Activated CD4-positive, CD25-positive, alpha-beta regulatory T cell (primary cell): Measurements from ENCODE around the gene ZNF618.

Source experiments
- DNase-seq, 4 experiments: peaks; one replicate each; lab custom pipeline; 2025; lab: John Stamatoyannopoulos, UW

ZNF618 gene

GRCh38 chr9:114001794-114002261, 125.7 kb downstream of the ZNF618 start:
- DNase-seq: no peak

GRCh38 chr9:114002271-114002985, 126.3 kb downstream of the ZNF618 start:
- DNase-seq: no peak

DNA sequence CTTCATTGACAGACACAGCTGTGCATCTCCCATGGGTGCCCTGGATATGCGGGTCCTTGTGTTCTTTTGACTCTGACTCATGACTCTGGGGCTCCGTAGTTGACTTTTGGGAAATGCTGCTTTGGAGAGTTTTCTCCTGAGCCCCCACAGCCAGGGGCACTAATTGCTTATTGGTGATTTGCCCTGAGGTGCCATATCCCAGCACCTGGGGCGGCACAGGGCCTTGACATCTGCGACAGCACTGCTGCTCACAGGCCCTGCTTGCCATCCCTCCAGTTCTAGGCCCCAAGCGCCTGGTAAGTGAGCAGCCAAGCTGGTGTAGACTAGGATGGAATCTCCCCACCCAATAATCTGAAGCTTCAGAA, 126.9 kb downstream of the ZNF618 start:
- DNase-seq: no peak

GRCh38 chr9:114003351-114003750, 127.2 kb downstream of the ZNF618 start:
- DNase-seq: no peak

DNA sequence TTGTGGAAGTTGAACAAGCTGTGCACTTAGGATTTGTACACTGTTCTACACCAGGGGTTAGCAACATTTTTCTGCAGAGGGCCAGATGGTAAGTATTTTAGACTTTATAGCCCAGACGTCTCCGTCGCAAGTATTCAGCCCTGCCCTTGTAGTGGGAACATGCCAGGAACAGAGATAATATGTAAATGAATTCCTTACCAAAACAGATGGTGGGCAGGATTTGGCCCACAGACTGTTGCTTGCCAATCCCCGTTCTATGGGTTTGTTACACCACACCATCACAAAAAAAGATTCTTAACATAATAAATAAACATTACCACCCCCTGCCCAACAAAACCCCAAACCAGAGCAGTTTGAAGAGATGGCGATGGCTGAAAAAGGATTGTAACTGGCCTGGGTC, 127.6 kb downstream of the ZNF618 start:
- no peak for DNase-seq

DNA sequence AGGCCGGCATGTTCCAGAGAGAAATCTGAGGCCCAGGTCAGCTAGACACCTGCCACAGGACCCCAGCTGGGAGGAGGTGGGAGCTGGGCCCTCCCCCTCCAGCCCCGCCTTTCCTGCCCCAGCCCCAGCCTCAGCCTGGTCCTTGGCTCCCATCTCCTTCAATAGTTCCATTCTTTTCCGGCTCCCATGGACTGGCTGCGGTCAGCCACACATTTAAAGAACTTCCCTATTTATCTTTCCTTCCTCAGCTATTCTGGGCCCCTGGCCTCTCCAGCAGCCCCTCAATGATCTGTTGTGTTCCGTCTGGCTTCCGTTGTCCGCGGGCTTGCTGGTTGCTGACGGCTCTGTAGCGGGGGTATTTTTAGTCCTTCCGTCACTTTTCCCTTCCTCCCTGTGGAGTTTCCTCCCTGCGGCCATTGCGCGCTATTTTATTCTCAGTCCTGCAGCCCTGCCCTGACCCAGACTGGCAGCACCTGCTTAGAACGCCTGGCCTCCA, 128.2 kb downstream of the ZNF618 start:
- no peak for DNase-seq

- no peak for DNase-seq
Observed at GRCh38 chr9:114005371-114006154, 129.5 kb downstream of the ZNF618 start.

GRCh38 chr9:114006155-114006550, 130.0 kb downstream of the ZNF618 start:
- no peak for DNase-seq

GRCh38 chr9:114006931-114007691, 131.0 kb downstream of the ZNF618 start:
- DNase-seq: no peak

DNA sequence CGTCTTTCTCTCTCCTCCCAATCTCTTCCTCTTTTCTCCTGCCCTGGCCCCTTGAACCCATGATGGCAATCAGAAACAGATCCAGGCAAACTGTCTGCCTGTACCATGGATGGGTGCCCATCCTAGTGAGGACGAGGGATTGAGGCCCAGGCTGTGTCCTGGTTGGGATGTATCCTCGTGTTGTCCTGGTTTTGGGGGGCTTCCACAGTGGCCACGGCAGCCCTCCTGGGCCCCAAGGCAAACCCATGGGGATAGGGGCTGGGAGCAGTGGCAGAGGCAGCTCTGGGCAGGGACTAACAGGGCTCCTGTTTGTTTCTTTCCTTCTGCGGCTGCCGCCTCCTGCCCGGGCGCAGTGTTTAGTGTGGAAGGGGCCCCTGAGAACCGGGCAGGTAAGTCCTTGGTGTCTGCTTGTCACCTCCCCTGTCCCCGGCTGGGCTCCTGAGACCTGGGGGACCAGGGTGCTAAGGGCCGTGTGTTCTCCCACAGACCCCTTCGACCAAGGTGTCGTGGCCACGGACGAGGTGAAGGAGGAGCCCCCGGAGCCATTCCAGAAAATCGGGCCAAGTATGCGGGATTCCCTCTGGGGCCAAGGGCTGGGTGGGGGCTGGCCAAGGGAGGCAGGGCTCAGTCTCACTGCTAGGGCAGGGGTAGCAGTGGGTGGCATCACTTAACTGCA, 132.0 kb downstream of the ZNF618 start:
- no peak for DNase-seq

DNA sequence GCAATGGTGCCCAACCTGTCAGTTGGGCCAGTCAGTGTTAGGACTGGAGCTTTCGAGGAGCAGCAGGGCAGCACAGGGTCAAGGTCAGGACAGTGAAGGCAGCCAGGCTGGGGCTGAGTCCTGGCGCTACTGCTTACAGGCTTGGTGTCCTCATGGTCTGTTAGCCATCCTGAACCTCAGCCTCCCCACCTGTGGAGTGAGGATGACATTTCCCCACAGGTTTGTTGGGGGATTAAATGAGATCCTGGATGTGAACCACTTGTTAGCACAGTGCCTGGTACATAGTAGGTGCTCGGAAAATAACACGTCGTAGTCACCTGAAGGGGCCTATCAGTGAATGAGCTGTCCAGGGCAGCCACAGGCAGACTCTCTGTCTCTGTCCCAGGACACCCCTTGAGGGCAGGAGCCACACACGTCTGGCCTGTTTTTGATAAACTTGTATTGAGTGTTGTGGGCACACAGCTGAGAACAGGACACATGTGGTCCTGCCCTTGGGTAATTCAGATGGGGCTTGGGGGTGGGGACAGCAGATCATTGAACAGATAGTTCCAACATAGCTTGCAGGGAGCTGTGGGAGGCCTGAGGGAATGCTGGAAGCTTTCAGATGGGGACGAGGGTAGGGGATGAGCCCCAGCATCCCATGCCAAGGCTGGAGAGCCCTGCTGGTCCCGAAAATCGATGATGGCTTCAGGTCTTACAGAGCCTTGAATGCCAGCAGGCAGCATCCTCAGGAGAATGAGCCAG, 132.7 kb downstream of the ZNF618 start:
- DNase-seq: no peak

DNA sequence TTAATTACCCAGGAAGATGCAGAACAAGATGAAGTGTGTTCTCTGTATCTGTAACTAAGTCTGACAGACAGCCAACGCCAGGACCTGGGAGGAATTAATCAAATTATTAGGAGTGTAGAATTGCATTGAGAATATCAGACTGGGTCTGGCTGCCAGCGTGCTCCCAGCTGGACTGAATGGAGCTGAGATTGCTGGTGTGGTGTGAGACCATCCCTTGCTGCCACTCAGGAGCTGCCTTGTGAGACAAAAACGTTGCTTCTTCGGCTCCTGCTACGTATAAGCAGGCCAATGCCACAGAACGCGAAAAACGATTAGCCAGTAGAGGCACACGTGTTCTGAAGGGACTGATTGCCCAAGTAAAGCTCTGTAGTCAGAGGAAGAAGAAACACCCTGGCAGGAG, 135.2 kb downstream of the ZNF618 start:
- no peak for DNase-seq

DNA sequence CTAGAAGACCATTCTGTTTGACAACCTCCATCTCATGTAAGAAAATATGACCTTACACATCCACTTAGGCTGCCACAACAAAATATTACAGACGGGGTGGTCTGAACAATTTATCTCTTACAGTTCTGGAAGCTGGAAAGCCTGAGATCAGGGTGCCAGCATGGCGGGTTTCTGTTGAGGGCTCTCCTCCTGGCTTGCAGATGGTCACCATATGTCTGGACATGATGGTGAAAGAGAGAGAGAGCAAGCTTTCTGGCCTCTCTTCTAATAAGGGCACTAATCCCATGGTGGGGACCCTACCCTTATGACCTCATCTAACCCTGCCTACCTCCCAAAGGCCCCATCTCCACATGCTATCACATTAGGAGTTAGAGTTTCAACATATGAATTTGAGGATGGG, 136.0 kb downstream of the ZNF618 start:
- no peak for DNase-seq

DNA sequence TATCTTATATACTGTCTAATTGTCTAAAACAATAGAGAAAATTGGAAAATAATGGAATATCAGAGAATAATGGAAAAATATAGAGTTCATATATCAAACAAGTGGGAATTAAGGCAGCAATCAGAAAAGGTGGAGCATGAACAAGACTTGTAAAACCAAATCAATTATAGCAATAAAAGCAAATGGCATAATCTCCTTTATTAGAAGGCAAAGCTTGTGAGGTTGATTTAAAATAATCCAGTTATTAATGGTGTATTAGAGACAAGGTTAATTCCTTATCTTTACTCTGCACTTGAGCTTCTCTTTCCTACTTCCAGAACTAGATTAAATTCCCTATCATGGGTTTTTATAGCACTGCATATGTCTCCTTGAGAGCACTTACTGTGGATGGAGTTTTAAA, 137.9 kb downstream of the ZNF618 start:
- DNase-seq: no peak

GRCh38 chr9:114015607-114016006, 139.5 kb downstream of the ZNF618 start:
- DNase-seq: no peak

GRCh38 chr9:114016101-114016500, 140.0 kb downstream of the ZNF618 start:
- no peak for DNase-seq

GRCh38 chr9:114016629-114017423, 140.7 kb downstream of the ZNF618 start:
- no peak for DNase-seq

- no peak for DNase-seq
Observed at GRCh38 chr9:114017741-114018715, 141.9 kb downstream of the ZNF618 start.

GRCh38 chr9:114021578-114021977, 145.5 kb downstream of the ZNF618 start:
- no peak for DNase-seq
